Activated naive CD8-positive, alpha-beta T cell treated with anti-CD3 and anti-CD28 coated beads, Interleukin-2, amount 10 ng/mL, durations not matched to agents 7 days and 5 days (primary cell): Measurements from ENCODE around the gene LIN54. TPM values are rescaled to one million over a fixed set of nuclear protein-coding genes. Genes with fewer than 3 reads are reported as not detected.

Experiments used
- ATAC-seq: fragments of 150-1000 bp; cut with Tn5 transposase; one replicate; pipeline ENCODE4 v1.10.0; 2021; ENCODE audit warnings: low read depth, moderate library complexity
- POLR2A ChIA-PET: fragments of 350-600 bp; sonication (Branson Sonifier 250); formaldehyde crosslinking; loops from one replicate; lab custom pipeline; 2021; ENCODE audit warnings: antibody characterized with exemption; lab: Charles Lee
- DNase-seq: peaks from one replicate; pipeline ENCODE4 v3.0.0; 2021
- H3K27ac Mint-ChIP-seq: one replicate; pipeline ENCODE4 v1.8.0; 2022; ENCODE audit warnings: mild to moderate bottlenecking, mixed read lengths
- H3K27me3 Mint-ChIP-seq: one replicate; pipeline ENCODE4 v1.8.0; 2022; ENCODE audit warnings: mild to moderate bottlenecking, moderate library complexity, mixed read lengths
- H3K36me3 Mint-ChIP-seq: one replicate; pipeline ENCODE4 v1.8.0; 2021; ENCODE audit warnings: mild to moderate bottlenecking, mixed read lengths
- H3K4me1 Mint-ChIP-seq: one replicate; pipeline ENCODE4 v1.8.0; 2021; ENCODE audit warnings: mixed read lengths
- H3K4me3 Mint-ChIP-seq: one replicate; pipeline ENCODE4 v1.8.0; 2022; ENCODE audit warnings: mild to moderate bottlenecking, moderate library complexity, mixed read lengths
- H3K9me3 Mint-ChIP-seq: one replicate; pipeline ENCODE4 v1.8.0; 2021; ENCODE audit warnings: mixed read lengths
- total RNA-seq, 2 experiments: library from RNA; stranded (reverse); gene quantifications; one replicate each; pipeline ENCODE4 v1.2.3, GENCODE V29; 2021

Gene LIN54
- total RNA-seq, 2 experiments from 2014 or later: 34.3 to 34.9 TPM

DNA sequence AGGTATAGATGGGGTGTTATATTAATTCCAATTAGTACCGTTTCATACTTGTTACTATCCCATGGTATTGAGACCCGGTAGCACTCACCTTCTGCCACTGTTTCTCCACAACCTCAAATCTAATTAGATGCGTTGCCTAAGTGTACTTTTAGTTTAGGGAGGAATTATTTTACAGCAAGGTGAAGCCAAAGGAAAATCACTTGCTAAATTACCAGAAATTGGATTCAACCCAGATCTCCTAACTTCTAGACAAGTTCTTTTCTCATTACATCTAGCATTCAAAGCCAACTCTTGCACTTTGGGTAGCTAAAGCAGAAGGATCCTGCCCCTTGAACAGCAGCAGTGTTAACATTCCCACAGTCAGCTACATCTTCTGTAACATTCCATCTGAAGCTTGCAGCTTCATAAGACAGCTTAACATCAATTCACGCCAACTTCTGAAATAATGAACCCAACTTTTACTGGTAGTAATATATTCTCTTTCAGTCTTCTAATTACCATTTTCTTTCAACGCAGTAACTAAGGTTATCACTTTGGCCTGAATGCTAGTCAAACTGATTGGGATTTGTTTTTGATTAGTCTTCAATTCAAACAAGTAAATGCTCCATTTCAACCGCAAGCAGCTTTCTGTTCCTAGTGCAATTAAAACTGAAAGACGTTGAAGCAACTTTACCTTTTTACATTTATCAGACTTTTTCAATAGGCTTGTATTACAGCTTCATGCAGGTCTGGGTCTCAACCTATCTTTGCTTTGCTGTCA, 118.7 kb downstream of the LIN54 start:
- H3K27ac Mint-ChIP-seq: peak overlapping the region; percentile 97
- POLR2A ChIA-PET: interaction anchor here (3.5 kb wide), 1 partner anchor 8 kb away, joined by 25 read pairs; the partner anchor contains the start of gene THAP9
- H3K9me3 Mint-ChIP-seq: no peaks in the 10 kb centered on the region
- DNase-seq: no peak
- no peaks in the 10 kb centered on the region for H3K27me3 Mint-ChIP-seq
- H3K4me3 Mint-ChIP-seq: peak overlapping the region; percentile 95
- ATAC-seq: no peak
- peaks cover 32% of the 10 kb centered on the region for H3K4me1 Mint-ChIP-seq
- peaks cover 20% of the 10 kb centered on the region for H3K36me3 Mint-ChIP-seq

DNA sequence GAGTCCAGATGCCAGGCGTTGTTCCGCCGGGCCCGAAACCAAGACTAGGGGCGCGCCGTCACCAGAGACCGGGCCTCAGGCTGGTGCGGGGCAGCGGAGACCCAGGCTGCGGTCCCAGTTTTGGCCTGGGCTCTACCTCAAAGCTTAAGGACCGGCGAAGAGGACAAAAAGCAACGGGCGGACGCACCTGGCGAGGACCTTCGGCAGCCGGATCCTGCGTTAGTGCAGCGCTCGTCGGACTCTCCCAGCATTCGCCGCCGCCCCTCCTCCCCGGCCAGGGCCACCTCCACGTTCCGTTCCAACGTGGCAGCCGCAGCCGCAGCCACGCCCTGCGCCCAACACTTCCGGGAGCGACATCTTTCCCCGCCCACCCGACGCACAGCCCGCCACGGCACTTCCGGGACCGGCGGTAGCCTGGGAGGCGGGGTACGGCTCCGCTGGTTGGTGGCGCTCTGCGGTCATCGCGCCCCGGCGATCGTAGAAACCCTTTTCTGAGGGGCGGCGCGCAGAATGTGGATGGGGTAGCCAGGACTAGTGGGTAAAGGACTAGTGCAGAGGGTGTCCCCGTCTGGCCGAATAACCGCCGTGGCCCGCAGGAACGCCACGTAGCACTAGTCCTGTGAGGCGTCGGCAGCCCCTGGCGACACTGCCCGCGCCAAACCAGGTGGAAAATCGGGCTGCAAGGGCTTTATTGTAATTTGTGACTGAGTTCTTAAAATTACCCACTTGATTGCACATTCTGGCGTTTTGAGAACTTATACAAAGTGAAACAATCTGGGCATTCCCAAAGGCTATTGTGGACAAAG, 119.5 kb downstream of the LIN54 start, which contains the start of gene SEC31A:
Gene SEC31A, minus strand, starts transcription at position 253 of the 806 bp plus-strand sequence. CDS start 9,217 bp downstream, outside the sequence.
- peak; percentile 93 for ATAC-seq
- H3K27me3 Mint-ChIP-seq: no peaks in the 10 kb centered on the region
- H3K36me3 Mint-ChIP-seq: peaks cover 17% of the 10 kb centered on the region
- DNase-seq: peak; percentile 98
- H3K4me1 Mint-ChIP-seq: peaks cover 30% of the 10 kb centered on the region
- POLR2A ChIA-PET: interaction anchor here (3.5 kb wide), 1 partner anchor 9 kb away, joined by 25 read pairs; the partner anchor contains the start of gene THAP9
- H3K9me3 Mint-ChIP-seq: no peaks in the 10 kb centered on the region
- peak within 1 kb of the TSS; percentile 97 for H3K27ac Mint-ChIP-seq
- peak within 1 kb of the TSS; percentile 95 for H3K4me3 Mint-ChIP-seq

DNA sequence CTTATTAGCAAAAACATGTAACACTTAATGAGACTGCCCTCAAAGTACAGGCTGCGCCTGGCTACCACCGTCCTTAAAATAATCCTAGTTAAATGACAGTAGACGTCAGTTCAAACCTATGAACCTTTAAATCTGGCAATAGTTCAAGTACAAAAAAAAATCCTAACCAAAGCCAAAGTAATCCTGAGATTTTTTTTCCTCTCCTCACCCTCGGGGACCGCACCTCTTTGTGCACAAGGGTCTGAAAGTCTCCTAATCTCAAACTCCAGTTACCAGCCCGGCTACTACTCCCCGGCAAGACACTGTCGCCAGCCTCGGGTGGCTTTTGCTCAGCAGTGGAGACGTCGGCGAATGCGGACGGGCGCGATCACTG, 120.1 kb downstream of the LIN54 start:
- ATAC-seq: no peak
- H3K27ac Mint-ChIP-seq: peak overlapping the region; percentile 97
- POLR2A ChIA-PET: interaction anchor here (1.2 to 3.5 kb wide), 2 partner anchors 10 to 11 kb away, joined by 5 to 25 read pairs; partner anchors contain the start of gene THAP9

DNA sequence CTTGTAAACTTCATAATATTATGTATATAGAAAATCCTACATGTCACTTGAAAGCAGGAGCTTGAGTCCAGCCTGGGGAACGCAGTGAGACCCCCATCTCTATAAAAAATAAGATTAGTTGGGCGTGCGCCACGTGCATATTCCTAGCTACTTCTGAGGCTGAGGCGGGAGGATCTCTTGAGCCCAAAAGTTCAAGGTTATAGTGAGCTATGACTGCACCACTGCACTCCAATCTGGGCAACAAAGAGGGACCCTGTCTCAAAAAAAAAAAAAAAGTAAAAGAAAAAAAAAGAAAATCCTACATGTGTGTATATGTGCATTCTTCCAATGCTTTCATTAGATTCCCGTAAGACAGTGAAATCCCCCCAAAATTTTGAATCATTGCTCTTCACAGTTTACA, 121.3 kb downstream of the LIN54 start:
- Mint-ChIP-seq H3K27me3 (no peaks in the 10 kb centered on the region), H3K4me3 (peak overlapping the region; percentile 95), H3K4me1 (peaks cover 27% of the 10 kb centered on the region), H3K36me3 (peaks cover 9% of the 10 kb centered on the region), H3K27ac (peak overlapping the region; percentile 46), H3K9me3 (peaks cover 1% of the 10 kb centered on the region)
- ATAC-seq (no peak), DNase-seq (no peak)
- POLR2A ChIA-PET: interaction anchor here (0.7 to 3.5 kb wide), 6 partner anchors 10 to 467 kb away, joined by 4 to 25 read pairs (median 6); partner anchors contain the start of gene THAP9

More for the DNA sequence above, 120.1 kb downstream of the LIN54 start:
- no peaks in the 10 kb centered on the region for H3K9me3 Mint-ChIP-seq
- H3K4me3 Mint-ChIP-seq: peak overlapping the region; percentile 95
- H3K4me1 Mint-ChIP-seq: peaks cover 29% of the 10 kb centered on the region
- peaks cover 14% of the 10 kb centered on the region for H3K36me3 Mint-ChIP-seq
- H3K27me3 Mint-ChIP-seq: no peaks in the 10 kb centered on the region
- DNase-seq: no peak

DNA sequence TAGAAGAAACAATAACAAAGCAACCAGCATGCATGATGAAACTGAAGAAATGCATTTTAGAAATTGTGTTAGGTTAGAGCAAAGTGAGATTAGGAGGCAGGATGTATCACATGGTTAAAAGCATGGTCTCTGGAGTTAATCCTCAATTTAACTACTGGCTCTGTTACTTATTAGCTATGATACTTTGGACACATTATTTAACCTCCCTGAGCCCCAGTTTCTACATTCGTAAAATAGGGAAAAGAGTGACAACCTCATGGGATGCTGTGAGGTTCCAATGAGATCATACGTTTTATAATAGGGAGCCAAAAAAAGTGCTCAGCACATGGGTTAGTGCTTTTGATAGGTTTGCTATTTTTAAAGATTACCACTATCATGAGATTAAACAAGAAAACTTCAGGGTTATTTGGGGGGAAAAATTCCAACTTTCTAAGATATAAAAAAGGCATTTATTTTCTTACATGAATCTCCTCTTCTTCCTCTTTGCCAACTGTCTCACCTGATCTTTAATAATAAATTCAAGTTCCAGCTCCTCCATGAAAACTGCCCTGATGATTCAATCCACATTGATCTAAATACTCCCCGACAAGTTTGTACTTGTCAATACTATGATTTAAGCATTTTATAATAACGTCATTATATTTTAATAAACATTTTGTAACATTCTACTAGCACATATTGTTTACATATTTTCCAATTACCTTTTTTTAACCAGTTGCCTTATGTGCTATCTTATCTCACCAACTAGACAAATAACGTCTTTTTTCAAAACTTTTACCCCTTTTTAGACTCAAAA, 124.3 kb downstream of the LIN54 start:
- Mint-ChIP-seq H3K9me3 (peaks cover 1% of the 10 kb centered on the region), H3K4me1 (peaks cover 23% of the 10 kb centered on the region), H3K36me3 (peaks cover 8% of the 10 kb centered on the region), H3K4me3 (no peak overlapping the region), H3K27me3 (no peaks in the 10 kb centered on the region), H3K27ac (no peak overlapping the region)
- DNase-seq (no peak), ATAC-seq (no peak)
- POLR2A ChIA-PET: interaction anchor here (0.9 kb wide), 1 partner anchor 14 kb away, joined by 3 read pairs; no protein-coding TSS in a partner anchor

DNA sequence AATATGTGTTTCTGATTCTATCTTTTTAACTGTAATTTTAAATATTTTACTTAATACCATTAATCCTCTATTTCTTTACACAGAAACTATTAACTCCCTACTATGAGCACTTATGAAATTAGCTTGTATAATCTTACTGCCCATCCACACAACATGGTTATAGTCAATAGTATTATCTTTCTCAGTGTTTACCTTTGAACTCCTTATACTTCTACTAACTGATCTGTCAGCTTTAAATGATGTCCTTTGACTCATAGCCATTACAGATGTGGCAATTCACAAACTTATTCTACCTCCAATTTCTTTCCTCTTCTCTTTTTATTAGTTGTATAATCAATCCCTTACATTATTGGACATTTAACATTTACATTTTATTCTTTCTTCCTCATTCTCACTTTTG, 125.2 kb downstream of the LIN54 start:
- H3K27ac Mint-ChIP-seq: no peak overlapping the region

More for the DNA sequence above, 125.2 kb downstream of the LIN54 start:
- no peak overlapping the region for H3K4me3 Mint-ChIP-seq
- ATAC-seq (no peak), DNase-seq (no peak)
- no peaks in the 10 kb centered on the region for H3K27me3 Mint-ChIP-seq
- H3K4me1 Mint-ChIP-seq: peaks cover 24% of the 10 kb centered on the region
- H3K9me3 Mint-ChIP-seq: peaks cover 1% of the 10 kb centered on the region
- POLR2A ChIA-PET: interaction anchor here (0.5 to 0.7 kb wide), 2 partner anchors 11 to 19 kb away, joined by 3 read pairs; no protein-coding TSS in a partner anchor
- H3K36me3 Mint-ChIP-seq: peaks cover 11% of the 10 kb centered on the region

Other genes starting within 250 kb of the LIN54 start
- 1 to 10 TPM; 6.2 to 6.9 TPM for gene SCD5, start 212.0 kb downstream of the LIN54 start, total RNA-seq
- gene SEC31A, start 119.7 kb downstream of the LIN54 start, total RNA-seq: 100 to 1,000 TPM; 118 to 122 TPM
- gene THAP9, start 110.1 kb downstream of the LIN54 start, total RNA-seq: 1 to 10 TPM; 4.0 to 4.7 TPM
- gene COPS4, start 24.4 kb upstream of the LIN54 start, total RNA-seq: 10 to 100 TPM; 29.3 to 30.3 TPM
- 100 to 1,000 TPM; 305 to 314 TPM for gene PLAC8, start 103.9 kb upstream of the LIN54 start, total RNA-seq